Forelimb muscle (tissue), 1 donor: ENCODE measurements around the gene AK2. TPM values are rescaled to one million over a fixed set of nuclear protein-coding genes. Genes with fewer than 3 reads are reported as not detected.
"Not testable (repeated sequence)": the region's sequence is repeated elsewhere in the genome, so short reads cannot be mapped to it uniquely, and the experiment has no call there.

Experiments
- DNase-seq: peaks from one replicate; pipeline ENCODE4 v3.0.0-alpha.2; 2013; ENCODE audit warnings: low read depth
- polyA plus RNA-seq: library from polyadenylated mRNA; unstranded; fragments of 120-200 nt; gene quantifications from one replicate; pipeline ENCODE4 v1.2.1, GENCODE V29; 2013; ENCODE audit not compliant: insufficient read length

AK2 gene
- polyA plus RNA-seq, 1 donor: 124 TPM

- DNase-seq: no peak
These were observed 35.4 kb downstream of the AK2 start for GRCh38 chr1:33001282-33001681.

- no peak for DNase-seq
These were observed 36.2 kb downstream of the AK2 start for GRCh38 chr1:33000427-33001026.

GRCh38 chr1:32998997-32999396, 37.7 kb downstream of the AK2 start:
- DNase-seq: no peak

- DNase-seq: no peak
These were observed 38.6 kb downstream of the AK2 start for GRCh38 chr1:32998064-32998463.

GRCh38 chr1:32997381-32997891, 39.2 kb downstream of the AK2 start:
- no peak for DNase-seq

- DNase-seq: not testable (repeated sequence)
These were observed 43.4 kb downstream of the AK2 start for GRCh38 chr1:32993324-32993636.

- no peak for DNase-seq
These were observed 44.0 kb downstream of the AK2 start for GRCh38 chr1:32992489-32993323.

GRCh38 chr1:32991819-32992488, 44.7 kb downstream of the AK2 start:
- no peak for DNase-seq

- DNase-seq: no peak
These were observed 45.3 kb downstream of the AK2 start for GRCh38 chr1:32991386-32991785.

- DNase-seq: no peak
These were observed 45.8 kb downstream of the AK2 start for GRCh38 chr1:32990887-32991286.

GRCh38 chr1:32989160-32990050, 47.3 kb downstream of the AK2 start:
- DNase-seq: no peak

GRCh38 chr1:32988665-32989064, 48.0 kb downstream of the AK2 start:
- no peak for DNase-seq

GRCh38 chr1:32985226-32985625, 51.5 kb downstream of the AK2 start:
- no peak for DNase-seq

- no peak for DNase-seq
These were observed 52.1 kb downstream of the AK2 start for GRCh38 chr1:32984455-32985171.

GRCh38 chr1:32984090-32984454, 52.6 kb downstream of the AK2 start:
- no peak for DNase-seq

- DNase-seq: no peak
These were observed 53.7 kb downstream of the AK2 start for GRCh38 chr1:32983020-32983419.

- no peak for DNase-seq
These were observed 55.4 kb downstream of the AK2 start for GRCh38 chr1:32981003-32981901.

GRCh38 chr1:32980080-32980479, 56.6 kb downstream of the AK2 start:
- DNase-seq: no peak

- DNase-seq: no peak
These were observed 57.8 kb downstream of the AK2 start for GRCh38 chr1:32978854-32979253.

- no peak for DNase-seq
These were observed 59.1 kb downstream of the AK2 start for GRCh38 chr1:32977546-32978087.
